ENCODE results near the gene GCK.

- TF ChIP-seq, protein P1, sequence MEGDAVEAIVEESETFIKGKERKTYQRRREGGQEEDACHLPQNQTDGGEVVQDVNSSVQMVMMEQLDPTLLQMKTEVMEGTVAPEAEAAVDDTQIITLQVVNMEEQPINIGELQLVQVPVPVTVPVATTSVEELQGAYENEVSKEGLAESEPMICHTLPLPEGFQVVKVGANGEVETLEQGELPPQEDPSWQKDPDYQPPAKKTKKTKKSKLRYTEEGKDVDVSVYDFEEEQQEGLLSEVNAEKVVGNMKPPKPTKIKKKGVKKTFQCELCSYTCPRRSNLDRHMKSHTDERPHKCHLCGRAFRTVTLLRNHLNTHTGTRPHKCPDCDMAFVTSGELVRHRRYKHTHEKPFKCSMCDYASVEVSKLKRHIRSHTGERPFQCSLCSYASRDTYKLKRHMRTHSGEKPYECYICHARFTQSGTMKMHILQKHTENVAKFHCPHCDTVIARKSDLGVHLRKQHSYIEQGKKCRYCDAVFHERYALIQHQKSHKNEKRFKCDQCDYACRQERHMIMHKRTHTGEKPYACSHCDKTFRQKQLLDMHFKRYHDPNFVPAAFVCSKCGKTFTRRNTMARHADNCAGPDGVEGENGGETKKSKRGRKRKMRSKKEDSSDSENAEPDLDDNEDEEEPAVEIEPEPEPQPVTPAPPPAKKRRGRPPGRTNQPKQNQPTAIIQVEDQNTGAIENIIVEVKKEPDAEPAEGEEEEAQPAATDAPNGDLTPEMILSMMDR (IDR thresholded peaks at IDR 0.05): no peak
- TF ChIP-seq POLR2A (IDR thresholded peaks at IDR 0.05): no peak
Measured at GRCh38 chr7:44159824-44160630, 29.2 kb downstream of the GCK start.
